HG03439 (cell line): ENCODE measurements around the gene GTPBP10.

Source experiments
- ATAC-seq: cut with Tn5 transposase; IDR thresholded peaks from one replicate; pipeline ENCODE4 v1.9.1; 2021; ENCODE audit warnings: mild to moderate bottlenecking, moderate library complexity; ENCODE audit not compliant: unreplicated experiment

Gene GTPBP10

GRCh38 chr7:90430614-90431460, 84.3 kb downstream of the GTPBP10 start:
- no peak for ATAC-seq

- ATAC-seq = no peak
Observed at GRCh38 chr7:90432752-90433151, 86.2 kb downstream of the GTPBP10 start.

GRCh38 chr7:90433221-90433620, 86.7 kb downstream of the GTPBP10 start:
- ATAC-seq = no peak
